D721Med (cell line): Measurements from ENCODE around the gene MT1F.
"Not testable (repeated sequence)": the region's sequence is repeated elsewhere in the genome, so short reads cannot be mapped to it uniquely, and the experiment has no call there.

Source experiments
- DNase-seq: peaks from one replicate; pipeline ENCODE4 v3.0.0; 2011; ENCODE audit warnings: low spot score; ENCODE audit not compliant: insufficient read length
- FAIRE-seq: peaks from 2 replicates; lab custom pipeline; 2011; peaks lifted over from hg19 to GRCh38; lab: Jason Lieb, UNC
- CTCF ChIP-seq: IDR thresholded peaks from 2 replicates; pipeline ENCODE4 v1.5.1; 2012; ENCODE audit warnings: mild to moderate bottlenecking, control low read depth; ENCODE audit not compliant: insufficient read depth; ENCODE audit errors: missing control alignments

Gene MT1F

GRCh38 chr16:56620339-56620897 lies 37.3 kb upstream of the MT1F start:
- FAIRE-seq (no peak), DNase-seq (no peak)
- TF ChIP-seq CTCF: no peak

- DNase-seq, FAIRE-seq: not testable (repeated sequence)
These were observed 35.9 kb upstream of the MT1F start for GRCh38 chr16:56621665-56622445.

- FAIRE-seq, DNase-seq: not testable (repeated sequence)
These were observed 34.6 kb upstream of the MT1F start for GRCh38 chr16:56623184-56623583.

GRCh38 chr16:56623637-56624036 lies 34.1 kb upstream of the MT1F start:
- no peak for TF ChIP-seq CTCF
- DNase-seq (no peak), FAIRE-seq (no peak)

DNA sequence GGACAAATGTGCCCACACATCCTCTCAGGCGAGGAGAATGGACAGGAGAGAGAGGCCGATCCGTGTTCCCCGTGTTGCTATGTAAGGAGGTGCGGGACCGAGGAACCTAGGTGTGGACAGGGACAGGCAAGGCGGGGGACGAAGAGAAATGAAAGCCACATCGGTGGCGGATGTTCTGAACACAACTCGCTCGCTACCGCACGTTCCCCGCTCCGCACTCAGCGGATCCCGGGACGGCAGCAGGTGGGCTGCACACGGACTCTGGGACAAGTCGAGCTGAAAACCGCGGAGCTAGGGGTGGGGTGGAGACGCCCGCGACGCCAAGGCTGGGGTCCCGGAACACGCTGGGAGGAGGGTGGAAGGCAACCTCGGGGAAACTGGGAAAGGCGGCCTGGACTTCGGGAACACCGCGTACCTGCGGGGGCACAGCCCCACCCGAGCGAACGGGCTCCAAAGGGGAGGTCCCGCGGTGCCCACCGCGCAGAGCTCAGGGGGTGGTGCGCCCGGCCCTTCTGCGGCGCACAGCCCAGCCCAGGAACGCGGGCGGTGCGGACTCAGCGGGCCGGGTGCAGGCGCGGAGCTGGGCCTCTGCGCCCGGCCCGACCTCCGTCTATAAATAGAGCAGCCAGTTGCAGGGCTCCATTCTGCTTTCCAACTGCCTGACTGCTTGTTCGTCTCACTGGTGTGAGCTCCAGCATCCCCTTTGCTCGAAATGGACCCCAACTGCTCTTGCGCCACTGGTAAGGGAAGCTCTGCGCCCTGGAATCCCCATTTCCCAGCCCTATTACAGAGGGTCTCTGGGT lies 32.4 kb upstream of the MT1F start, which contains the start of gene MT1E:
Gene MT1E (plus strand): TSS at position 642 of the 803 bp plus-strand sequence. CDS start 71 bp downstream, at position 713.
- DNase-seq: no peak
- no peak for TF ChIP-seq CTCF
- no peak for FAIRE-seq

- FAIRE-seq: no peak
- DNase-seq: no peak
- no peak for TF ChIP-seq CTCF
These were observed 31.7 kb upstream of the MT1F start for GRCh38 chr16:56625943-56626654.

- FAIRE-seq (no peak), DNase-seq (no peak)
- no peak for TF ChIP-seq CTCF
These were observed 31.1 kb upstream of the MT1F start for GRCh38 chr16:56626685-56627084.
